Ramos (cell line): Measurements from ENCODE around the gene KLF6.

Source experiments
- in situ Hi-C: fragments of 300-500 bp; cut with MboI; formaldehyde crosslinking; loops from one replicate; pipeline ENCODE4 v1.14.3; 2022; ENCODE audit warnings: low sequenced_read_pairs; ENCODE audit not compliant: unreplicated experiment

KLF6 gene

GRCh38 chr10:3790272-3790671 is 5.3 kb upstream of the KLF6 start:
- in situ Hi-C loops = no loop called here

DNA sequence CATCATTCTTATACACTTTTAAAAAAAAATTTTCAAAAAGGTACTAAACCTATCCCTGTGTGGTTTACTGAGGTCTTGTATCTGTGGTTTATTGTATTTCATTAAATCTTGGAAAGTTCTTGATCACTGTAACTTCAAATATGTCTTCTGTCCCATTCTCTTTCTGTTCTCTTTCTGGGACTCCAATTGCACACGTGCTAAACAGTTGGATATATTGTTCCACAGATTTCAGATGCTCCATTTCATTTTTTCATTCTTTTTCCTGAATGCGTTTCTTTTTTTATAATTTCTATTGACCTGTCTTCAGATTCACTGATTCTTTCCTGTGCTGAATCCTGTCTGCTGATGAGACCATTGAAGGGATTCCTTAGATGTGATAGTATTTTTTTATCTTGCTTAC is 4.6 kb upstream of the KLF6 start:
- in situ Hi-C loops = loop anchor here (10.0 kb wide), 1 partner anchor 165 kb away; no protein-coding TSS in a partner anchor

- in situ Hi-C loops = loop anchor here (10.0 kb wide), 1 partner anchor 163 kb away; no protein-coding TSS in a partner anchor
These were observed 2.8 kb upstream of the KLF6 start for GRCh38 chr10:3787816-3788215.

- in situ Hi-C loops = loop anchor here (10.0 kb wide), 1 partner anchor 162 kb away; no protein-coding TSS in a partner anchor
These were observed 2.0 kb upstream of the KLF6 start for GRCh38 chr10:3787016-3787400.

- in situ Hi-C loops = loop anchor here (10.0 kb wide), 1 partner anchor 162 kb away; no protein-coding TSS in a partner anchor
These were observed 1.4 kb upstream of the KLF6 start for GRCh38 chr10:3786295-3787015.

DNA sequence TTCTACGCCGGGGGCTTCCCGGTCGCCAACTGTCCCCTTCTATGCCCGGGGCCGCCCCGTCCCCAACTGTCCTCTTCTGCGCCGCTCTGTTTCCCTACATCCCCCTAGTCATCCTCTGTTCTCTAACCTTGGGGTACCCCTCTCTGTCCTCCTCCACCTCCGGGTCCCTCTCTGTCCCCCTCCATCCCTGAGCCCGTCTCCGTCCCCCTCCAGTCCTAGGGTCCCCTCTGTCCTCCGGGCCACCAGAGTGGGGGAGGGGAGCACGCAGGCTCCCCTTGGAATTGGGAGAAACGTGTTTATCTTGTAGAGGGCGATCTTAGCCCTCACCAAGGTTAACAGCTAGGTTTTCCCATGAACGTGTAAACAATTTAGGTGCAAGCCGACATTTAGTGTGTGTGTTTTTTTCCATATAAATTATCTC is 852 bp upstream of the KLF6 start:
- in situ Hi-C loops = loop anchor here (10.0 kb wide), 1 partner anchor 161 kb away; no protein-coding TSS in a partner anchor

GRCh38 chr10:3785251-3785850 is 342 bp upstream of the KLF6 start:
- in situ Hi-C loops = loop anchor here (10.0 kb wide), 1 partner anchor 161 kb away; no protein-coding TSS in a partner anchor

GRCh38 chr10:3783682-3784432 is 1.2 kb downstream of the KLF6 start:
- in situ Hi-C loops = loop anchor here (10.0 kb wide), 1 partner anchor 159 kb away; no protein-coding TSS in a partner anchor

- in situ Hi-C loops = loop anchor here (10.0 kb wide), 1 partner anchor 158 kb away; no protein-coding TSS in a partner anchor
These were observed 1.7 kb downstream of the KLF6 start for GRCh38 chr10:3783316-3783681.

DNA sequence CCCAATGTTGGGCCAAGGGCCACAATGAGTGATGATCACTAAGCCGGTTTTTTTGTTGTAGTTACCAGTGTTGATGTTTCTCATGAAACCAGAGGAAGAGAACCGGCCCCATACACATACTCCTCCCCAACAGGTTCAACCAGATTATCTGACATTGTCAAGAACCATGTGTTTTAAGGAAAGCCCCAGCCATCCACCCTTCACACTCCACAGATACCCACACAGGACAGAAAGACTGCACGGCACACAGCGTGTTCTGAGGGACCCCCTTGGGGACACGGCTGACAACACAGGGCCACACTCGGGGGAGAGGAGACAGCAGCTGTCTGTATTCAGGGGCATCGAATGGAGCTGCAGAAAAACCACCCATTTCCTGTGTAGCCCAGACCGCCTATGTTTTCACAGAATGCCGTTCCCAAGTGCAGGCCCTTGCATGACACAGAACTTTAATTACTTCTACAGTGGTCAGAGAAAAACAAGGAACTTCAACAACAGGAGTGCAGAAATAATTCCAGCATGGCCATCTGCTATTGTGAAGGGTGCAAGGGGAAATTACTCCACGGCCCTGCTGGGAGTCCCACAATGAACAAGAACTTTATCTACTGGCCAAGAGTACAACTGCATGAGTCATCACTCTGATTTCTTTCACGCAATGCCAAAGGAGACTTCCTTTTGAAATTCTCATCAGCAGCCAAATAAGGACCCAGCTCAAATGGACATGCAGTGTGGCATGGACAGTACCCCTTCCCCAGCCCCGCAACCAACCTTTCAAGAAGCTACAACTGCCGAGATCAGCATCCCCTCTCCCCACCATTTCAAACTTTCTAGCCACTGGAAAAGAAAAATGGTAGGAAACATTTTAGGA is 2.3 kb downstream of the KLF6 start:
- in situ Hi-C loops = loop anchor here (10.0 kb wide), 1 partner anchor 158 kb away; no protein-coding TSS in a partner anchor

DNA sequence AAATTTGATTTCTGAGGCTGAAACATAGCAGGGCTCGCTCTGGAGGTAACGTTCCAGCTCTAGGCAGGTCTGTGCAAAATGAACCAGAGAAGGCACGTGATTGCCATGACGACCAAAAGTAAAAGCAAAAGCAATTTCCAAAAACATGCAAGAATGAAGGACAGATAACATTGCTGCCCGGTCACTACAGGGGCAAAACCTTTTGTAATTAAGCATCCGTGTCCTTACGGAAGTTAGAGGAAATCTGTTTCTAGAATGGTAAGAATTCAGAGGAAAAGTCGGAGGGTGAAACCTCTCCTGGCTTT is 2.9 kb downstream of the KLF6 start:
- in situ Hi-C loops = loop anchor here (10.0 kb wide), 1 partner anchor 157 kb away; no protein-coding TSS in a partner anchor

DNA sequence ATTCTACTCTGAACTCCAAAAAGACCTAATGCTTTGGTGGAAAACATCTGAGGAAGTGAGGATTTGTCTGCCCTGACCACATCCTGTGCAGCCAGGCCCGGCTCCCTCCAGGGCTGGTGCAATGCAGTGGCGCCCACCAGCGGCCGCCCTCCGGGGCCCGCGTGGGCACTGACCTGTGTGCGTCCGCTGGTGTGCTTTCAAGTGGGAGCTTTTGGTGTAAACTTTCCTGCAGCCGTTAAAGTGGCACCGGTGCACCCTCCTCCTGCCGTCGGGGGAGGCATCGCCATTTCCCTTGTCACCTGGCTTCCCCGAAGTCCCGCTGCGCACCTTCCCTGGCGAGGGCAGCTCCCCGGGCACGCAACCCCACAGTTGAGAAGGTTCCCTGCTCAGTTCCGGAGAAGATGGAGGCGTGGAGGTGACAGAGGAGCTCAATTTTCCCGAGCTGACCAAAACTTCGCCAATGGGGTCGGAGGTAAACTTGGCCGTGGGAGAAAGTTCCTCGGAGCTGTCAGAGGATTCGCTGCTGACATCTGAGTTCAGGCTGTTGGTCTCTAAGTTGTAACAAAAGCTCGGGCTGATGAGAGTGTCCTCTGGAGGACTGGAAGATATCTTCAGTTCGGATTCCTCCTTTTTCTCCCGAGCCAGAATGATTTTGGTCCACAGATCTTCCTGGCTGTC is 3.4 kb downstream of the KLF6 start:
- in situ Hi-C loops = loop anchor here (10.0 kb wide), 1 partner anchor 157 kb away; no protein-coding TSS in a partner anchor

DNA sequence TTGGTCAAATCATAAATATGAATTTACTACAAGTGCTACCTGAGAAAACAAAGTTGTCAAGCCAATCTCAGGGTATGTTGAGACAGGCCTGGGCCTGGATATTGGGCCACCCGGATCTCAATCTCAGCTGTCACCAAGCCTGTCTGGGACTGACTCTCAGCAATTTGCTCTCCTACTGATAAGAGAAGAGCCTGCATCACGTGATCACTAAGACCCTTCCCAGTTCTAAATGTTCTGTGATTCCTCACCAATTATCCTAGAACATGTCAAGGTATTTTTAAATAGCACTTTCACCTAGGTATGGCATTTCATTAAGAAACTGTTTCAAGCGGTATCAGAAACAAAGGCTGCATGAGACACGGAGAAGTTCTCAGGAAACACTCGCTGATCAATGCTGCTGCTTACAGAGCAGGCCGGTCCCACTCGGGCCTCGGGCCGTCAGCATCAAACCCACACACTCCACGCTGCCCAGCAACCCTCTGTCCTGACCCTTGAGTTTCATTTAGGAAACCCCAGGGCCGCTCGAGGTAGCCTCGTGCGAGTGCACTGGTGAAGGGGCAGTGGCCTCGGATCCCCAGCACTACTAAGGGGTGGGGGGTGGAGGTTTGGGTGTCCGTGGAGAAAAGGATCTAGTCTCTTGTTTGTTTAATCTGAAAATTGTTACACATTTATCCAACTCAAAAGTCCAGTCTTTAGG is 4.1 kb downstream of the KLF6 start:
- in situ Hi-C loops = loop anchor here (10.0 kb wide), 1 partner anchor 156 kb away; no protein-coding TSS in a partner anchor

GRCh38 chr10:3780021-3780770 is 4.8 kb downstream of the KLF6 start:
- in situ Hi-C loops = loop anchor here (10.0 kb wide), 1 partner anchor 155 kb away; no protein-coding TSS in a partner anchor

DNA sequence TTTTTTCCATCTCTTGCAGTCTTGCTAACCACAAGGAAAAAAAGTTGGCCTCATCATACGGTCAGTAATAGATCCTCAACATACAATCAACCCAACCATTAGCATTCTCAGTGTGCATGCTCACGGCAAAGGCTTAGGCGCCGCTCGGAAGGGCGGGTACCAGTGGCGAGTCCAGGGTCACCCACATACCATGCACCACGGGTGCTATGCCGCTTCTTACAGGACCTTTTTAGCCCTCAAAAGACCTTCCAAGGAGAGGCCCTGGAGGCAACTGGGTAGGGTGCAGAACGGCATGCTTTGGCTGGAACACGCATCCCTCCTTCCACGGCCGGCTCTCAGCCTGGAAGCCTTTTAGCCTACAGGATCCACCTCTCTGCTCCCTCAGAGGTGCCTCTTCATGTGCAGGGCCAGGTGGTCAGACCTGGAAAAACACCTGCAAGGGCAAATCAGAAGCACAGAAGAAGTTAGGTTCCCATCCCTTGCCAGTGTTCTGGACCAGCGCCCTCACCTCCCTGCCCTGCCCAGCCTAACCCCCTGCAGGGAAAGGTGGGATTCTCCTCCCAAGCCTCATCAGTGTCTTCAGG is 5.8 kb downstream of the KLF6 start:
- in situ Hi-C loops = no loop called here

DNA sequence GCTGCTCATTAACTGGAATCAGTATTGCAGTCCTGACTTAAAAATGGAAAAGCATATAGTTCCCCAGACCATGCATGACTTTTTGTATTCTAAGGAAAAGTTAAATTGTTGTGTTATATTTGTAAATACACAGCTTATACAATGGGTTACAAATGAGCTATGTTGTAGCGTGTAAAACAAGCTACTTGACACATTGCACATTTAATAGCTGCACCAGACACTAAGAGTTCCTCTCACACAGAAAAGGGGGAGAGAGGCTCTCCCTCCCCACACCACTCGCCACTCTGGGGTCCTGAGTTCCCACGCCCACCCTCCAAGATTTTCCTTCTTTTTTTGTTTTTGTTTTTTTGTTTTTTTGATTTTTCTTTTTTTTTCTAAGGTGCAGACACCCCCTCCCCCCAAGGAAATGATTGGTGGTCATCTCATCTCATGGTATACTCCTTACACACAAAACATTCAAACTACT is 6.3 kb downstream of the KLF6 start:
- in situ Hi-C loops = no loop called here

GRCh38 chr10:3777981-3778691 is 6.9 kb downstream of the KLF6 start:
- in situ Hi-C loops = no loop called here
